ENCODE results near the gene SUMO3.

SUMO3 gene

DNA sequence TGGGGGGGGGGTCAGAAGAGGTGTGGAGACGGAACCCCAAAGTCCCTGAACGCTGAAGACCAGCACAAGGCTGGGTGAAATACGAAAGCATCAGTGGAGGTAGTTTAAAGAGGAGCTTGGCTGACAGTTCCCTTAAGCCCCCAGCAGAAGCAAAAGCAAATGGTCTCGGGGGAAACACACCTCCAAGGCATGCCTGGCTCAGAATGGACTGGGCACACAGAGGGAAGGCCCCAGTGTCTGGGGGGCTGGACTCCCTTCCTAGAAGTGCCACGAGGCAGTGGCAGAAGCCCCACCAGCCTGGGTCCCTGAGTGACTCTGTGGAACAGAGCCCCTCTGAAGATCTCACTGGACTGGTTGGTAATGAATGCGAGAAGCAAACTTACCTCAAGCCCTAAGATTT lies 60.1 kb downstream of the SUMO3 start:
- Histone ChIP-seq H3K36me3 (replicated peaks; ENCODE audit: insufficient read depth, low read length) (no peaks in the 10 kb centered on the region), H3K79me2 (ENCODE audit: low read length) (no peaks in the 10 kb centered on the region), H3K9me2 (replicated peaks; ENCODE audit: insufficient read depth, low read length) (no peaks in the 10 kb centered on the region), H3K9me3 (replicated peaks; ENCODE audit: insufficient read depth, low read length) (no peaks in the 10 kb centered on the region), H3F3A (ENCODE audit: insufficient read depth, low read length) (no peaks in the 10 kb centered on the region), H2AFZ (ENCODE audit: low read length) (no peak overlapping the region), H3K27ac (ENCODE audit: low read length) (no peak overlapping the region), H3K27me3 (replicated peaks; ENCODE audit: insufficient read depth, low read length) (peaks cover 94% of the 10 kb centered on the region), H3K4me1 (ENCODE audit: low read length) (no peaks in the 10 kb centered on the region), H3K4me2 (ENCODE audit: low read depth, low read length) (no peak overlapping the region), H3K4me3 (ENCODE audit: low read length) (no peak overlapping the region), H3K9ac (ENCODE audit: low read length) (no peak overlapping the region), H4K20me1 (ENCODE audit: insufficient read depth, low read length) (no peaks in the 10 kb centered on the region)
- TF ChIP-seq EZH2phosphoT487 (IDR thresholded peaks at IDR 0.05; ENCODE audit: low read length) (no peak), EZH2 (optimal IDR thresholded peaks at IDR 0.05; ENCODE audit: low read depth, low read length) (no peak)
- TF ChIP-seq, protein P1, sequence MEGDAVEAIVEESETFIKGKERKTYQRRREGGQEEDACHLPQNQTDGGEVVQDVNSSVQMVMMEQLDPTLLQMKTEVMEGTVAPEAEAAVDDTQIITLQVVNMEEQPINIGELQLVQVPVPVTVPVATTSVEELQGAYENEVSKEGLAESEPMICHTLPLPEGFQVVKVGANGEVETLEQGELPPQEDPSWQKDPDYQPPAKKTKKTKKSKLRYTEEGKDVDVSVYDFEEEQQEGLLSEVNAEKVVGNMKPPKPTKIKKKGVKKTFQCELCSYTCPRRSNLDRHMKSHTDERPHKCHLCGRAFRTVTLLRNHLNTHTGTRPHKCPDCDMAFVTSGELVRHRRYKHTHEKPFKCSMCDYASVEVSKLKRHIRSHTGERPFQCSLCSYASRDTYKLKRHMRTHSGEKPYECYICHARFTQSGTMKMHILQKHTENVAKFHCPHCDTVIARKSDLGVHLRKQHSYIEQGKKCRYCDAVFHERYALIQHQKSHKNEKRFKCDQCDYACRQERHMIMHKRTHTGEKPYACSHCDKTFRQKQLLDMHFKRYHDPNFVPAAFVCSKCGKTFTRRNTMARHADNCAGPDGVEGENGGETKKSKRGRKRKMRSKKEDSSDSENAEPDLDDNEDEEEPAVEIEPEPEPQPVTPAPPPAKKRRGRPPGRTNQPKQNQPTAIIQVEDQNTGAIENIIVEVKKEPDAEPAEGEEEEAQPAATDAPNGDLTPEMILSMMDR (IDR thresholded peaks at IDR 0.05; ENCODE audit: low read length) = no peak
- no peak for DNase-seq

GRCh38 chr21:44756423-44757185 lies 61.3 kb downstream of the SUMO3 start:
- Histone ChIP-seq H3K79me2 (ENCODE audit: low read length) (no peaks in the 10 kb centered on the region), H3K9me2 (replicated peaks; ENCODE audit: insufficient read depth, low read length) (no peaks in the 10 kb centered on the region), H3K4me2 (ENCODE audit: low read depth, low read length) (no peak overlapping the region), H3K4me1 (ENCODE audit: low read length) (no peaks in the 10 kb centered on the region), H3F3A (ENCODE audit: insufficient read depth, low read length) (no peaks in the 10 kb centered on the region), H2AFZ (ENCODE audit: low read length) (no peak overlapping the region), H3K9ac (ENCODE audit: low read length) (no peak overlapping the region), H4K20me1 (ENCODE audit: insufficient read depth, low read length) (no peaks in the 10 kb centered on the region), H3K9me3 (replicated peaks; ENCODE audit: insufficient read depth, low read length) (no peaks in the 10 kb centered on the region), H3K36me3 (replicated peaks; ENCODE audit: insufficient read depth, low read length) (no peaks in the 10 kb centered on the region), H3K27me3 (replicated peaks; ENCODE audit: insufficient read depth, low read length) (peaks cover 96% of the 10 kb centered on the region), H3K4me3 (ENCODE audit: low read length) (no peak overlapping the region), H3K27ac (ENCODE audit: low read length) (no peak overlapping the region)
- TF ChIP-seq, protein P1 (IDR thresholded peaks at IDR 0.05; ENCODE audit: low read length) = no peak
- TF ChIP-seq EZH2phosphoT487 (IDR thresholded peaks at IDR 0.05; ENCODE audit: low read length) (no peak), EZH2 (optimal IDR thresholded peaks at IDR 0.05; ENCODE audit: low read depth, low read length) (no peak)
- no peak for DNase-seq

Measured in MM.1S (cell line).